ENCODE data around the gene HIPK3. TPM values are rescaled to one million over a fixed set of nuclear protein-coding genes. Genes with fewer than 3 reads are reported as not detected.

Gene HIPK3
- total and polyA plus RNA-seq, 2 donors (not counting 3 experiments of a cell fraction or from before 2014, with no cell fraction given): 13.3 to 36.1 TPM

- no peaks in the 10 kb centered on the region for H3K9me1 ChIP-seq (replicated peaks; ENCODE audit: control insufficient read depth, extremely low read depth, insufficient read depth, low read length)
- DNase-seq (ENCODE audit: low read depth, low spot score) (no peak), FAIRE-seq (no peak)
- dilution Hi-C loops (cut with MboI; ENCODE audit: extremely low pct_ligation_motif_present, low sequenced_read_pairs): no loop called here
- no TSS peak for BruUV-seq (replicated peaks)
- ChIA-PET CTCF (interaction anchor here (0.9 kb wide), 1 partner anchor 11 kb away, joined by 3 read pairs; no protein-coding TSS in a partner anchor), POLR2A (no interaction called here)
- H3K9me3 ChIP-seq (replicated peaks; ENCODE audit: control insufficient read depth, insufficient read depth, low read length): no peaks in the 10 kb centered on the region
- TF ChIP-seq EZH2 (IDR thresholded peaks at IDR 0.05; ENCODE audit: borderline replicate concordance, low read depth, low read length, severe bottlenecking) (no peak), POLR2A (IDR thresholded peaks at IDR 0.05; ENCODE audit: low read depth, low read length) (no peak), POLR2AphosphoS5 (IDR thresholded peaks at IDR 0.05; ENCODE audit: insufficient read depth, low read depth, low read length) (no peak), GATA2 (IDR thresholded peaks at IDR 0.05; ENCODE audit: insufficient read depth, insufficient read length, low read depth, low read length) (no peak), MAX (IDR thresholded peaks at IDR 0.05; ENCODE audit: insufficient read depth, insufficient read length) (no peak), CTCF (IDR thresholded peaks at IDR 0.05; ENCODE audit: extremely low read depth in 1 of 2, insufficient read depth in 1 of 2, low read depth in 1 of 2, low read length in 2 of 2) (no peak), MYC (IDR thresholded peaks at IDR 0.05; ENCODE audit: low read depth, low read length) (no peak)
- peaks cover 13% of the 10 kb centered on the region for H4K20me1 ChIP-seq (replicated peaks; ENCODE audit: control insufficient read depth, extremely low read depth, insufficient read depth, low read length)
- H3K79me2 ChIP-seq (ENCODE audit: control insufficient read depth, insufficient read depth, low read length): peaks cover 87% of the 10 kb centered on the region
- no peak overlapping the region for H3K9ac ChIP-seq (replicated peaks; ENCODE audit: extremely low read depth, insufficient read depth, low read length)
- no peak overlapping the region for H3K27ac ChIP-seq (ENCODE audit: insufficient read depth, low read depth, low read length)
- H3K27me3 ChIP-seq (ENCODE audit: control insufficient read depth in 2 of 2, insufficient read depth in 2 of 2, low read length in 2 of 2): no peaks in the 10 kb centered on the region
- intact Hi-C loops (cut with micrococcal nuclease): no loop called here
- no peak overlapping the region for H3K4me3 ChIP-seq (replicated peaks in 1 of 3; ENCODE audit: insufficient read depth in 1 of 3, low read depth in 1 of 3, low read length in 3 of 3)
- H3K4me2 ChIP-seq (ENCODE audit: insufficient read depth, low read length): no peak overlapping the region
- H3K36me3 ChIP-seq (ENCODE audit: control insufficient read depth in 2 of 2, extremely low read depth in 1 of 2, insufficient read depth in 2 of 2, low read length in 2 of 2): no peaks in the 10 kb centered on the region
- no peaks in the 10 kb centered on the region for H3K4me1 ChIP-seq (ENCODE audit: control insufficient read depth, extremely low read depth, insufficient read depth, low read length)
- no peak overlapping the region for H2AFZ ChIP-seq (ENCODE audit: low read depth, low read length)
Observed at GRCh38 chr11:33269822-33270221, 12.6 kb downstream of the HIPK3 start.
